Measurements from ENCODE around the gene SUFU.

GRCh38 chr10:102652170-102652916, 148.6 kb downstream of the SUFU start:
- no peak for TF ChIP-seq CTCF (conservative IDR thresholded peaks at IDR 0.05; ENCODE audit: low read depth in 2 of 2)
- no peak for TF ChIP-seq EZH2 (IDR thresholded peaks at IDR 0.05; ENCODE audit: low read depth, unreplicated experiment)
- TF ChIP-seq EZH2phosphoT487 (IDR thresholded peaks at IDR 0.05; ENCODE audit: unreplicated experiment): no peak
- no peak for TF ChIP-seq REST (IDR thresholded peaks at IDR 0.05; ENCODE audit: unreplicated experiment)
- TF ChIP-seq JUNB (IDR thresholded peaks at IDR 0.05; ENCODE audit: unreplicated experiment): no peak
- TF ChIP-seq POLR2AphosphoS5 (IDR thresholded peaks at IDR 0.05; ENCODE audit: low read depth): no peak
- TF ChIP-seq ZNF462 (CRISPR knock-in tag; IDR thresholded peaks at IDR 0.05): no peak
- TF ChIP-seq CREB1 (CRISPR knock-in tag; IDR thresholded peaks at IDR 0.05; ENCODE audit: low read depth): no peak
- TF ChIP-seq STAT1 (IDR thresholded peaks at IDR 0.05; ENCODE audit: unreplicated experiment): no peak
- TF ChIP-seq ETS1 (IDR thresholded peaks at IDR 0.05): no peak
